Measurements from ENCODE around the gene CARD10. TPM values are rescaled to one million over a fixed set of nuclear protein-coding genes. Genes with fewer than 3 reads are reported as not detected.

The CARD10 gene
- total RNA-seq, 1 experiment from 2014 or later: 17.7 TPM

GRCh38 chr22:37445501-37445900 lies 73.7 kb downstream of the CARD10 start:
- H2BK15ac ChIP-seq (ENCODE audit: low read depth, low read length): no peak overlapping the region
- H2BK20ac ChIP-seq (ENCODE audit: low read depth, low read length, poor library complexity, severe bottlenecking): no peak overlapping the region
- no peak overlapping the region for H3K9ac ChIP-seq (ENCODE audit: extremely low read depth, insufficient read length, low read length)
- H2AK5ac ChIP-seq (ENCODE audit: insufficient read length, low read length): no peak overlapping the region
- no peak overlapping the region for H3T11ph ChIP-seq (ENCODE audit: low read length)
- H2BK120ac ChIP-seq (ENCODE audit: low read depth, low read length, poor library complexity, severe bottlenecking): no peak overlapping the region
- H3K56ac ChIP-seq (ENCODE audit: insufficient read length, low read depth, low read length): no peak overlapping the region
- no peak overlapping the region for H3K14ac ChIP-seq (ENCODE audit: insufficient read depth, low read length)
- H3K27me3 ChIP-seq (ENCODE audit: insufficient read depth, low read length): no peaks in the 10 kb centered on the region
- no peak overlapping the region for H4K91ac ChIP-seq (ENCODE audit: insufficient read length, low read depth, low read length)
- no peak for DNase-seq
- H3K36me3 Mint-ChIP-seq (ENCODE audit: insufficient read depth in 1 of 3, low read depth in 3 of 3): peaks cover 0 to 4% (median 3%) of the 10 kb centered on the region in 3 experiments; a peak in 2 of 7 replicates
- no peak overlapping the region for H3K27ac ChIP-seq (ENCODE audit: insufficient read length, low read depth, low read length)
- H3K23me2 ChIP-seq (ENCODE audit: insufficient read length, low read depth, low read length, poor library complexity, severe bottlenecking): no peaks in the 10 kb centered on the region
- no peaks in the 10 kb centered on the region for H3K79me2 ChIP-seq (ENCODE audit: insufficient read depth, low read length)
- no peak overlapping the region for H3K18ac ChIP-seq (ENCODE audit: insufficient read length, low read depth, low read length)
- H4K20me1 ChIP-seq (ENCODE audit: control insufficient read depth, insufficient read depth, insufficient read length): no peaks in the 10 kb centered on the region
- H3K4ac ChIP-seq (ENCODE audit: low read depth, low read length): no peak overlapping the region
- peaks cover 5% of the 10 kb centered on the region in 2 experiments; a peak in 4 of 5 replicates for H3K9me3 Mint-ChIP-seq
- no peak overlapping the region for H4K8ac ChIP-seq (replicated peaks; ENCODE audit: insufficient read length, low read depth, low read length)
- no peak overlapping the region for H2BK12ac ChIP-seq (ENCODE audit: insufficient read length, low read depth, low read length)
- no peak overlapping the region for H3K27ac Mint-ChIP-seq
- no peak for TF ChIP-seq CTCF (conservative IDR thresholded peaks at IDR 0.05)
- H3K9me3 ChIP-seq (ENCODE audit: control insufficient read depth, low read depth, low read length): no peaks in the 10 kb centered on the region
- H4K5ac ChIP-seq (ENCODE audit: insufficient read length, low read depth, low read length): no peak overlapping the region
- H3K4me3 Mint-ChIP-seq: no peak overlapping the region
- H2BK5ac ChIP-seq (ENCODE audit: insufficient read length, low read length): no peak overlapping the region
- no peak overlapping the region for H3K4me2 ChIP-seq (ENCODE audit: insufficient read depth, insufficient read length, low read length)
- H3K27me3 Mint-ChIP-seq (ENCODE audit: low read depth): peaks cover 32% of the 10 kb centered on the region
- WGBS (ENCODE audit: extremely low coverage, insufficient read length, low lambda C conversion rate): 100% methylated on average over 1 of the region's 9 CpGs
- H2AFZ ChIP-seq (ENCODE audit: low read length): no peak overlapping the region
- no peaks in the 10 kb centered on the region for H3K4me1 ChIP-seq (ENCODE audit: insufficient read depth, low read length)
- H3K4me1 Mint-ChIP-seq: peaks cover 2 to 8% of the 10 kb centered on the region in 2 experiments; a peak in 3 of 4 replicates
- no peaks in the 10 kb centered on the region for H3K79me1 ChIP-seq (ENCODE audit: insufficient read depth, low read depth, low read length, poor library complexity, severe bottlenecking)
- H3K23ac ChIP-seq (ENCODE audit: insufficient read length, low read depth, low read length): no peak overlapping the region
